GM23338 (cell line): ENCODE data around the gene TRPC3. TPM values are rescaled to one million over a fixed set of nuclear protein-coding genes. Genes with fewer than 3 reads are reported as not detected.

Source experiments
- ATAC-seq: fragments of 200-7000 bp; cut with Tn5 transposase; 3 replicates; pipeline ENCODE4 v1.9.1; 2020
- DNase-seq: peaks from one replicate; pipeline ENCODE4 v3.0.0-alpha.2; 2015; ENCODE audit warnings: low spot score
- H2AFZ ChIP-seq: fragments of 200-600 bp; sonication (generic); 2 replicates; pipeline ENCODE4 v1.8.0; 2016; ENCODE audit warnings: antibody characterized with exemption, mild to moderate bottlenecking, moderate library complexity
- H3F3A ChIP-seq: fragments of 200-600 bp; sonication (generic); replicated peaks from 2 replicates; pipeline ENCODE4 v1.8.0; 2017; ENCODE audit warnings: antibody characterized with exemption, mixed run types, low read depth
- H3K27ac ChIP-seq: fragments of 200-600 bp; sonication (generic); 2 replicates; pipeline ENCODE4 v1.6.1; 2016; ENCODE audit warnings: low read depth
- H3K27me3 ChIP-seq: fragments of 200-600 bp; sonication (generic); 2 replicates; pipeline ENCODE4 v1.8.0; 2016; ENCODE audit warnings: mild to moderate bottlenecking, mixed run types, moderate library complexity; ENCODE audit not compliant: insufficient read depth
- H3K36me3 ChIP-seq: fragments of 200-600 bp; sonication (generic); 2 replicates; pipeline ENCODE4 v1.8.0; 2016; ENCODE audit warnings: mild to moderate bottlenecking; ENCODE audit not compliant: insufficient read depth
- H3K4me1 ChIP-seq: fragments of 200-600 bp; sonication (generic); 2 replicates; pipeline ENCODE4 v1.8.0; 2016; ENCODE audit warnings: mild to moderate bottlenecking, moderate library complexity; ENCODE audit not compliant: insufficient read depth
- H3K4me2 ChIP-seq: fragments of 200-600 bp; sonication (generic); 2 replicates; pipeline ENCODE4 v1.7.1; 2017; ENCODE audit warnings: mixed run types
- H3K4me3 ChIP-seq: fragments of 200-600 bp; sonication (generic); 2 replicates; pipeline ENCODE4 v1.6.1; 2016; ENCODE audit warnings: mixed run types
- H3K79me2 ChIP-seq: fragments of 200-600 bp; sonication (generic); replicated peaks from 2 replicates; pipeline ENCODE4 v1.8.0; 2017; ENCODE audit warnings: mild to moderate bottlenecking; ENCODE audit not compliant: insufficient read depth
- H3K9me2 ChIP-seq: fragments of 200-600 bp; sonication (generic); 2 replicates; pipeline ENCODE4 v1.8.0; 2017; ENCODE audit not compliant: insufficient read depth
- H4K20me1 ChIP-seq: fragments of 200-600 bp; sonication (generic); replicated peaks from 2 replicates; pipeline ENCODE4 v1.8.0; 2017; ENCODE audit warnings: mild to moderate bottlenecking; ENCODE audit not compliant: insufficient read depth
- H3K27ac Mint-ChIP-seq: 2 replicates; pipeline ENCODE4 v1.8.0; 2020; ENCODE audit warnings: inconsistent platforms, mild to moderate bottlenecking, moderate library complexity, mixed read lengths
- H3K27me3 Mint-ChIP-seq: 3 replicates; pipeline ENCODE4 v1.8.0; 2022; ENCODE audit warnings: low read depth, mild to moderate bottlenecking, moderate library complexity, mixed read lengths, inconsistent platforms; ENCODE audit not compliant: insufficient read depth, poor library complexity
- H3K36me3 Mint-ChIP-seq: 3 replicates; pipeline ENCODE4 v1.8.0; 2021; ENCODE audit warnings: low read depth, mild to moderate bottlenecking, inconsistent platforms, moderate library complexity, mixed read lengths
- H3K4me1 Mint-ChIP-seq: 3 replicates; pipeline ENCODE4 v1.8.0; 2020; ENCODE audit warnings: mild to moderate bottlenecking, inconsistent platforms, mixed read lengths
- H3K4me3 Mint-ChIP-seq: 3 replicates; pipeline ENCODE4 v1.8.0; 2021; ENCODE audit warnings: moderate library complexity, mild to moderate bottlenecking, inconsistent platforms, mixed read lengths
- H3K9me3 Mint-ChIP-seq: 3 replicates; pipeline ENCODE4 v1.8.0; 2020; ENCODE audit warnings: moderate library complexity, mild to moderate bottlenecking, inconsistent platforms, mixed read lengths
- CREB1 ChIP-seq: fragments of 250-450 bp; sonication (Bioruptor Pico); IDR thresholded peaks from 2 replicates; pipeline ENCODE4 v1.5.0; 2020; ENCODE audit warnings: low read depth, mild to moderate bottlenecking, moderate library complexity
- CTCF ChIP-seq, 2 experiments: fragments of 200-600 bp in 1 of 2; sonication (generic) in 1 of 2; conservative IDR thresholded peaks; 2 replicates each; pipeline versions ENCODE4 v1.5.1 to v1.6.1; 2016 to 2017; ENCODE audit warnings: antibody characterized with exemption in 2 of 2, low read depth in 2 of 2, mild to moderate bottlenecking in 2 of 2, moderate library complexity in 1 of 2
- ETS1 ChIP-seq: IDR thresholded peaks from 2 replicates; pipeline ENCODE4 v1.6.1; 2016; ENCODE audit warnings: antibody characterized with exemption
- EZH2 ChIP-seq: fragments of 200-600 bp; sonication (generic); IDR thresholded peaks from one replicate; pipeline ENCODE4 v1.8.0; 2017; ENCODE audit warnings: antibody characterized with exemption, mild to moderate bottlenecking, low read depth; ENCODE audit not compliant: unreplicated experiment
- EZH2phosphoT487 ChIP-seq: fragments of 200-600 bp; sonication (generic); IDR thresholded peaks from one replicate; pipeline ENCODE4 v1.8.1; 2018; ENCODE audit warnings: antibody characterized with exemption; ENCODE audit not compliant: unreplicated experiment
- JUNB ChIP-seq: IDR thresholded peaks from one replicate; pipeline ENCODE4 v1.6.1; 2016; ENCODE audit warnings: antibody characterized with exemption; ENCODE audit not compliant: unreplicated experiment
- REST ChIP-seq: IDR thresholded peaks from one replicate; pipeline ENCODE4 v1.6.1; 2018; ENCODE audit warnings: antibody characterized with exemption; ENCODE audit not compliant: unreplicated experiment
- STAT1 ChIP-seq: IDR thresholded peaks from one replicate; pipeline ENCODE4 v1.6.1; 2016; ENCODE audit warnings: antibody characterized with exemption; ENCODE audit not compliant: unreplicated experiment
- ZNF114 ChIP-seq: fragments of 250-450 bp; sonication (Bioruptor Pico); IDR thresholded peaks from 2 replicates; pipeline ENCODE4 v1.5.0; 2020; ENCODE audit warnings: mild to moderate bottlenecking, moderate library complexity
- ZNF462 ChIP-seq: fragments of 250-450 bp; sonication (Bioruptor Pico); IDR thresholded peaks from 2 replicates; pipeline ENCODE4 v1.5.0; 2020; ENCODE audit warnings: mild to moderate bottlenecking, moderate library complexity
- polyA plus RNA-seq: library from polyadenylated mRNA; unstranded; fragments of >200 nt; fragmentation: Nextera tagmentation; extraction: Ambion mirVana; gene quantifications from 2 replicates; pipeline ENCODE4 v1.2.1, GENCODE V29; 2016
- total RNA-seq: library from RNA; depleted of rRNA; stranded (reverse); fragments of >200 nt; shearing (Covaris generic); gene quantifications from 2 replicates; pipeline ENCODE4 v1.2.3, GENCODE V29; 2014

TRPC3 gene
- total and polyA plus RNA-seq, 2 experiments from 2014 or later, result 0.44 to 1.0 TPM

- Histone ChIP-seq H3K27me3 (no peaks in the 10 kb centered on the region), H3K4me3 (no peak overlapping the region), H3K9me2 (no peaks in the 10 kb centered on the region), H4K20me1 (no peaks in the 10 kb centered on the region), H2AFZ (no peak overlapping the region), H3K79me2 (no peaks in the 10 kb centered on the region), H3K4me2 (no peak overlapping the region), H3F3A (no peaks in the 10 kb centered on the region), H3K27ac (no peak overlapping the region), H3K4me1 (no peaks in the 10 kb centered on the region), H3K36me3 (no peaks in the 10 kb centered on the region)
- ATAC-seq (no peak), DNase-seq (no peak)
- TF ChIP-seq ZNF114, result no peak
- no peak overlapping the region for H3K4me3 Mint-ChIP-seq
- H3K27me3 Mint-ChIP-seq, result peaks cover under 1% of the 10 kb centered on the region
- no peaks in the 10 kb centered on the region for H3K9me3 Mint-ChIP-seq
- H3K36me3 Mint-ChIP-seq, result no peaks in the 10 kb centered on the region
- H3K27ac Mint-ChIP-seq, result no peak overlapping the region
- H3K4me1 Mint-ChIP-seq, result no peaks in the 10 kb centered on the region
These were observed 75.8 kb downstream of the TRPC3 start for GRCh38 chr4:121876070-121876469.

GRCh38 chr4:121875652-121876051, 76.2 kb downstream of the TRPC3 start:
- Histone ChIP-seq H4K20me1 (no peaks in the 10 kb centered on the region), H3K9me2 (no peaks in the 10 kb centered on the region), H3K27ac (no peak overlapping the region), H3K4me2 (no peak overlapping the region), H3K4me3 (no peak overlapping the region), H3F3A (no peaks in the 10 kb centered on the region), H3K79me2 (no peaks in the 10 kb centered on the region), H3K4me1 (no peaks in the 10 kb centered on the region), H3K27me3 (no peaks in the 10 kb centered on the region), H3K36me3 (no peaks in the 10 kb centered on the region), H2AFZ (no peak overlapping the region)
- no peak for DNase-seq
- Mint-ChIP-seq H3K27ac (no peak overlapping the region), H3K36me3 (no peaks in the 10 kb centered on the region), H3K4me3 (no peak overlapping the region), H3K9me3 (no peaks in the 10 kb centered on the region), H3K27me3 (peaks cover 4% of the 10 kb centered on the region), H3K4me1 (peaks cover 2% of the 10 kb centered on the region; the same call in 1 of the 3 replicates)
- no peak for ATAC-seq
- no peak for TF ChIP-seq CTCF (conservative IDR thresholded peaks at IDR 0.05; ENCODE audit: low read depth in 2 of 2)
- no peak for TF ChIP-seq ETS1
- TF ChIP-seq ZNF462 (CRISPR knock-in tag), result no peak
- TF ChIP-seq JUNB, result no peak
- no peak for TF ChIP-seq REST
- TF ChIP-seq EZH2phosphoT487, result no peak
- no peak for TF ChIP-seq CREB1
- TF ChIP-seq EZH2, result no peak
- no peak for TF ChIP-seq ZNF114
- TF ChIP-seq STAT1, result no peak
